ENCODE measurements around the gene ZNF710.
"Not testable (repeated sequence)": the region's sequence is repeated elsewhere in the genome, so short reads cannot be mapped to it uniquely, and the experiment has no call there.

The ZNF710 gene

DNA sequence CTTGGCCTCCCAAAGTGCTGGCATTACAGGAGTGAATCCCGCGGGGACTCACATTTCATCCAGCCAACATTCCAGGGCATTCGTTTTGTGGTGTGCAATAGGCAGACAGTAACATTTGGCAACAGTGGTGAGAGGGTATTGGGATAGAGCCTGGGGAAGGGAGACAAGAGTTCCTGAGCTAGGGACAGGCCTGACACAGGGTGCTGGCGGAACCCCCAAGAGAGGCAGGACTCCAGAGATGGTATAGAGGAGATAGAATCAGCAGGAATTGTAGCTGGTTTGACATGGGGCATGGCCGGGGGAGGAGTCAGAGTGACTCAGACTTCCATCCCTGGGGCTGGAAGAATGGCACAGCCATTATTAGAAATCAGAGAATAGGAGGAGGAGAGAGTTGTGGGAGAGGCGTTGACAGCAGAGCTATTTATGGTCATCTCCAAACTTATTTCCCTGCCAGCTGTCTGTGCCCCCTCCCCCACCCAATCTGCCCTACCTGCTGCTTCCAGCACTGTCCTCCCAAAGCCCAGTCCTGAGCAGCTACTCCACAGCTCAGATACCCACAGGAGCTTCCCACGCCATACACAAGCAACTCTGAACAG, 105.5 kb downstream of the ZNF710 start:
- peak; percentile 30 for DNase-seq (ENCODE audit: low read depth)

DNA sequence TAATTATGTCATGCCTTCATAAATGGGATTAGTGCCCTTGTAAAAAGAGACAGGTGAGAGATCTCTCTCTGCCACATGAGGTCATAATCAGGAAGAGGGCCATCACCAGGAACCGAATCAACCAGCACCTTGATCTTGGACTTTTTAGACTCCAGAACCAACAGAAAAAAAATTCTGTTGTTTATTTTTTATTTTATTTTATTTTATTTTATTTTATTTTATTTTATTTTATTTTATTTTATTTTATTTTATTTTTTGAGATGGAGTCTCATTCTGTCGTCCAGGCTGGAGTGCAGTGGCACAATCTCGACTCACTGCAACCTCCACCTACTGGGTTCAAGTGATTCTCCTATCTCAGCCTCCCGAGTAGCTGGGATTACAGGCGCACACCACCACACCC, 106.9 kb downstream of the ZNF710 start:
- DNase-seq (ENCODE audit: low read depth), result not testable (repeated sequence)

- not testable (repeated sequence) for DNase-seq (ENCODE audit: low read depth)
These were observed 108.1 kb downstream of the ZNF710 start for GRCh38 chr15:90109163-90109751.

DNA sequence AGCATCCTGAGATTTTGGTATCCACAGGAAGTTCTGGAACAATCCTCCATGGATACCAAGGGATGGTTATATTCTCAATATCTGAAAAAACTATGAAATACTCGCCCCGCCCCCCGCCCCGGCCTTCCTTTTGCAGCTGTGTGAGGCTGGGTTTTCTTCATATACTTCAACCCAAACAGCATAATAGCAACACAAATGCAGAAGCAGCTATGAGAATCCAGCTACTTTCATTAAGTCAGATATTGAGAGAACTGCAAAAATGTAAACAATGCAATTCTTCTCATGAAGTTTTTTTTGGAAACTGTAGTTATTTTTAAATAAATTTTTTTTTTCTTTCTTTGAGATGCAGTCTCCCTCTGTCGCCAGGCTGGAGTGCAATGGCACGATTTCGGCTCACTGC, 112.0 kb downstream of the ZNF710 start:
- no peak for DNase-seq (ENCODE audit: low read depth)

DNA sequence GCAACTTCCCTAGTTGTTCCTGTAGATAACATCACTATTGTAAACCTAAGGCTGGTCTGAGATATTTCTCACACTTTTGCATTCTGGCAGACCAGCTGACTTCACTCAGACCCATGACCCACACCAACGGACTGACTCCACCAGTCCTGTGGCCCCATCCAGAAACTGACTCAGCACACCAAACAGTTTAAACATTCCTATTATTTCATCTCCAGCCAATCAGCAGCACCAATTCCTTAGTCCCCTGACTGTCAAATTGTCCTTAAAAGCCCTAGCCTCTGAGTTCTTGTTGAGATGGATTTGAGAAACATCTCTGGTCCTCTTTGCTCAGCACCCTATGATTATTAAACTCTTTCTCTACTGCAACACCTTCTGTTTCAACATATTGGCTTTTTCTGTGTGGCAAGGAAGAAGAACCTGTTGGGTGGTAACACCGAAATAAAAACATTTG, 113.4 kb downstream of the ZNF710 start:
- no peak for DNase-seq (ENCODE audit: low read depth)

GRCh38 chr15:90115783-90116182, 114.7 kb downstream of the ZNF710 start:
- no peak for DNase-seq (ENCODE audit: low read depth)

DNA sequence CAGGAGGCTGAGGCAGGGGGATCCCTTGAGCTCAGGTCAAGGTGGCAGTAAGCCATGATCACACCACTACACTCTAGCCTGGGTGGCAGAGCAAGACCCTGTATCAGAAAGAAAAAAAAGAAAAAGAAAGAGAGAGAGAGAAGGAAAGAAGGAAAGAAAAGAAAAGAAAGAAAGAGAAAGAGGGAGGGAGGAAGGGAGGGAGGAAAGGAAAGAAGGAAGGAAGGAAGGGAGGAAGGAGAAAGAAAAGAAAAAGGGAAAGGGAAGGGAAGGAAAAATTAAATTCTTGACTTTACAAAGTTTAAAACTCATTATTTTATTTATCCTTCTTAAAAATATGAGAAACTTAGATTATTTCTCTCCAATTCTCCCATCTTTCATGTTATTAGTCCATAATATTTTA, 118.2 kb downstream of the ZNF710 start:
- no peak for DNase-seq (ENCODE audit: low read depth)

DNA sequence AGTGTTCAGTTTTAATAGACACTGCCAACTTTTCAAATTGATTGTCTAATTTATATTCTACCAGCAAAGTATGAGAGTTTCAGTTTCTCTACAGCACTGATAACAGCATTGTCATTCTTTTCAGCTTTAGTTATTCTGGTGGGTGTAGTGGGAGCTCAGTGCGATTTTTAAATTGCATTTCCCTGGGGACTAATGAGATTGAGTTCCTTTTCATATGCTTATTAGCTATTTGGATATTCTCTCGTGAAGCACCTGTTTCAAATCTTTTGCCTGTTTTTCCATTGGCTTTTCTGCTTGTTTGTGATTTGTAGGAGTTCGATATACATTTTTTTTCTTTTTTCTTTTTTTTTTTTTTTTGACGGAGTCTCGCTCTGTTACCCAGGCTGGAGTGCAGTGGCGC, 120.0 kb downstream of the ZNF710 start:
- no peak for DNase-seq (ENCODE audit: low read depth)

DNA sequence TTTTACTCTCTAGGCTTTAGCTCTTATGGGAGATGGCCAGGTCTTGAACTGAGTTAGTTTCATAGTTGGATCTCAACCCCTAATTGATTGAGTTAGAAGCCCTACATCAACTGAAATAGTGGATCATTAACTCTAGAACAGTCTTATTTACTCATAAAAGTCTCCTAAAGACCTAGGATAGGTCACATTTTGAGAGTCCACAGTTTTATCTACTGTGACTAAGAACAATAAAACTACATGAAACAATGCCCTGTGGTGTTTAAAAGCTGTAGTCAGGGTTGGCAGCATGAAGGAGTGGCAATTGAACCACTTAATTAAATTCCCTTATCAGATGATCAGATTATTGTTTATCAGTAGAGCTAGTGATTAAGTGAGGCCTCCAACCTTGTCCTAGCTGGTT, 123.4 kb downstream of the ZNF710 start:
- no peak for DNase-seq (ENCODE audit: low read depth)

DNA sequence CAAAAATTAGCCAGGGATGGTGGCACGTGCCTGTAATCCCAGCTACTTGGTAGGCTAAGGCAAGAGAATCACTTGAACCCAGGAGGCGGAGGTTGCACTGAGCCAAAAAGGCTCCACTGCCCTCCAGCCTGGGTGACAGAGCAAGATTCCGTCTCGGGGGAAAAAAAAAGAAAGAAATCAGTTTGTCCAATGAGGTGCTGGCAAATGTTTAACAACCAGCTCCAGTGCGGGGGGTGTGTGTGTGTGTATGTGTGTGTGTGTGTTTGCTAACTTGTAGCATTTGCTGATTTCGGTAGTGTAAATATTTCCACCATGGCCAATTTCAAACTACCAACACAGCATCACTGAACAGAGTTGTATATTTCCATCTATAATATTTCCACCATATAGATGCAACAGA, 124.9 kb downstream of the ZNF710 start:
- no peak for DNase-seq (ENCODE audit: low read depth)

DNA sequence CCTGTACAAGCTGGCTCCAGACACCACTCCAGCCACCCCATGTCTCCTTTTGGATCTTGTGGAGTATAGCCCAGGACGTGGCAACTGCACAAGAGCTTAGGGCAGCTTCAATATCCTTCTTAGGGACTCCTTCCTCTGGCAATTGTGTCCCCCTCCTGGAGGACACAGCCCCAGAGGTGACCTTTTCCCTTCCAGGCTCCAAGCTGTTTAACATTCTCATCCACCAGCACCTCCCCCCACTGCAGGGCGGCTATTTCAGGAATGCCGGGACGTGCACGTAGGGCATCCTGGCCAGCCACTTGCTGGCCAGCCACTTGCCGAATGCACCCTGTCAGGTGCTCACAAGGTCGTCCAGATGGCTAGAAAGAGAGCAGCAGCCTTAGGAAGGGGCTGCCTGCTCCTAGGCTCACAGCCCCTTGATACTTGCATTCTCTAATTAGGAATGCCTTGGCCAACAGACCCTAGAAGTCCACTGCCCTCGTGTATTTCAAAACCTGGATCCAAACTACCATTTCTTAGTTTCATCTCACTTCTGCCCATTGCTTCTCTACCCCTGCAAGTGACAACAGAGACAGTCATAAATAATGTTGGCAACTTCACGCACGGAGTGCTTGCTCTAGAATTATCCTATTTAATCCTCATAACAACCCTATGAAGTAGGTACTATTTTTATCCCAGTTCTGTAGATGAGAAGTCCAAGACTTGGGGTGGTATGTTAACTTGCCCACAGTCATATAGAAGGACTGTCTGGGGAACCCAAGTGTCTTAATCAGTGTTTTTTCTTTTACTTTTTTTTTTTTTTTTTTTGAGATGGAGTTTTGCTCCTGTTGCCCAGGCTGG, 125.7 kb downstream of the ZNF710 start:
- DNase-seq (ENCODE audit: low read depth), result no peak

DNA sequence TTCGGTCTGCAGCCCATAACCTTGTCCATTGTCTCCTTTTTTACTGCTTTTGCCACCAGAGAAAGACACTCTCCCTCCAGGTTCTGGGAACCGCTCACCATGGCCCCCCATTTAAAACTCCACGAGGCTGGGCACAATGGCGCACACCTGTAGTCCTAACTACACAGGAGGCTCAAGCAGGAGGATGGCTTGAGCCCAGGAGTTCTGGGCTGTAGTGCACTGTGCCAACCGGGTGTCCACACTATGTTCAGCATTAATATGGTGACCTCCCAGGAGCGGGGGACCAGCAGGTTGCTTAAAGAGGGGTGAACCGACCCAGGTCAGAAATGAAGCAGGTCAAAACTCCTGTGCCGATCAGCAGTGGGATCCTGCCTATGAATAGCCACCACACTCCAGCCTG, 129.2 kb downstream of the ZNF710 start:
- no peak for DNase-seq (ENCODE audit: low read depth)

All from stromal cell of bone marrow (primary cell).